ENCODE measurements around the gene DGCR8. TPM values are rescaled to one million over a fixed set of nuclear protein-coding genes. Genes with fewer than 3 reads are reported as not detected.

DGCR8 gene
- total RNA-seq, 1 experiment from 2014 or later: 18.2 TPM

DNA sequence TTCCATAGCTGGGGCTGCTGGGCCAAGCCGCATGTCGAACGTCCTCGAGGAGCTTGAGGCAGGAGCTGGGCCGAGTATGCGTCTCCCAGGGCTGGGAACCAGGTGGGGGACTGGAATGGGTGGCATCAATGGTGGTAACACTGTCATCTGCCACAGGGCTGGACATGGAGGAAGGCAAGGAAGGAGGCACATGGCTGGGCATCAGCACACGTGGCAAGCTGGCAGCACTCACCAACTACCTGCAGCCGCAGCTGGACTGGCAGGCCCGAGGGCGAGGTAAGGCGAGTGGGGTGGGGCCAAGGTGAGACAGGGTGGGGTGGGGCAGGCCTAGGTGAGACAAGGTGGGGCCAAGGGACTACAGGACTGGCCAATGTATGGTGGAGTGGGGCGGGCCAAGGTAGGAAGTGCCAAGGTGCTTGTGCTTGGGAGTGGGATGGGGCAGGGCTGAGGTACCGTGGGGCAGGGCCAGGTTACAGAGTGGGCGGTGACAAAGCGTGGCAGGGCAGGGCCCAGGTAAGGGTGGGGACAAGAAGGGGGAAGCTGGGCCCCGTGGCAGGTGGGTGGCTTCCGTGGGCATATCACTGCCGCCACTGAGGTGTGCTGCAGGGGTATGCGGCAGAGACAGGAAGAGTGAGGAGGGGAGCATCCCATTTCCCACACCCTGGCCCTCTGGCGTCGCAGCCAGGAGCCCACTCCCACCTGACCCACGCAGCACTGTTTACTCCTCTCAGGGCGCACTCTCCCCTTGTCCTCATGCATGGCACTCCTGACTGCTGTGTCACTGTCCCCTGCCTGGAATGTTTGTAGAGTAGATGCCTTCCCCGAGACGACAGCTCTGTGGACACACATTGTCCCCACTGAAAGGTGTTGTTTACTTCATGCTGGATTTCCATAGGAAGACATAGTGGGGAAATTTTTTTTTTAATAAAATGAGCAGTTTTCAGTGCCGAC, 27.5 kb upstream of the DGCR8 start:
- no peak for DNase-seq (ENCODE audit: low read depth)

DNA sequence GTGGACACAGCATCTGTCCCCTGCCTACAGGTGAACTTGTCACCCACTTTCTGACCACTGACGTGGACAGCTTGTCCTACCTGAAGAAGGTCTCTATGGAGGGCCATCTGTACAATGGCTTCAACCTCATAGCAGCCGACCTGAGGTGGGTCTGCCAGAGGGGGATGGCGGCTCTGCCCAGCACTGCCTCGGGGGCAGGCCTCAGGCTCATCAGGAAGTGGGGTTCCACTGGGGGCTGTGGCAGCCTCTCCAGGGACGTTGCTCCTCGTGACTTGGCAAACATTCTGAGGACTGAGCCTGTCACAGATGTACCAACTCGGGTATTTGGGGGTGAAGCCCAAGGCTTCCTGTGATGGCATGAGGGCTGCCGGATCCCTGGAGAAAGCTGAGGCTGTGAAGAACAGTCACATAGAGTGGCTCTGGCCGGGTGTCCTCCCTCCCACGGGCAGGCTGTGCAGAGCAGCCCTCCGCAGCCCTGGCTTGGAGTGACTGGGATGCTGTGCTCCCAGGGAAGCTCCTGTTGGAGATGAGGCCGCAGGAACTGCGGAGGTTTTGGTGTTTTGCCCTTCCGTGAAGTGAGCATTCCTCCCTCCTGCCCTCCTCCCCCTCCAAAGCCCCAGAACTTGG, 26.5 kb upstream of the DGCR8 start:
- no peak for DNase-seq (ENCODE audit: low read depth)

DNA sequence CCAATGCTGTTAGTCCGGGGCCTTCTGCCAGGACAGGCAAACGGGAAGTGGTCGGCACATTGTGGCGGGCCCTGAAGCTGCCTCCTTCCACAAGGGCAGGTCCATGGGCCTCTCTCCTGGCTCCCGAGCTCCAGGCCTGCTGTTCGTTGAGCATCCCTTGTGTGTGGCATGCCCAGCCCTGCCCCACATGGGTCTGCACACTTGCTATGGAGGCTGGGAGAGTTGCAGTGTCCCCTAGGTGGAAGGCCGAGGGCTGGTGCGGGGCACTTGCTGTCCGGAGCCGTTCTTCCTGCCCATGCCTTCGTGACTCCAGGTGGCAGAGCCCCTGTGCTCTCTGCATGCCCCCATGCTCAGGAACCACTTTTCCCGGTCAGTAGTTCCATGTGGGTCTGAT, 26.0 kb upstream of the DGCR8 start:
- no peak for DNase-seq (ENCODE audit: low read depth)

DNA sequence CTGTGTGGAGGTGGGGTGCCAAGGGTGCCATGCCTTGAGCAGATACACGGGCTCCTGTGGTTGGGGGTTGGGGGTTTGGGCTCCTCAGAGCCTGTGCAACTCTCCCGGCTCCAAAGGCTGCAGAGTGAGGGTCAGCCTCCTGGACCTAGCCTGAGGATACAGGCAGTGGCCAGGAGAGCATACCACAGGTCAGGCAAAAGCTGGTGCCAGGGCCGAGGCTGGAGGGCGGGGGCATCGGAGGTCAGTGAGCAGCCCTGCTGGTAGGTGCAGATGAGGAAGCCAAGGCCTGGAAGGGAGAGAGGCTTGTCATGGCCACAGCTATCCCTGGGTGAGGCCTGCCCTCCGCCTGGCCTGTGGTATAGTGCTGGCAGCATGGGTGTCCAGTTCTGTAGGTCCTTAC, 25.6 kb upstream of the DGCR8 start:
- DNase-seq (ENCODE audit: low read depth): no peak

DNA sequence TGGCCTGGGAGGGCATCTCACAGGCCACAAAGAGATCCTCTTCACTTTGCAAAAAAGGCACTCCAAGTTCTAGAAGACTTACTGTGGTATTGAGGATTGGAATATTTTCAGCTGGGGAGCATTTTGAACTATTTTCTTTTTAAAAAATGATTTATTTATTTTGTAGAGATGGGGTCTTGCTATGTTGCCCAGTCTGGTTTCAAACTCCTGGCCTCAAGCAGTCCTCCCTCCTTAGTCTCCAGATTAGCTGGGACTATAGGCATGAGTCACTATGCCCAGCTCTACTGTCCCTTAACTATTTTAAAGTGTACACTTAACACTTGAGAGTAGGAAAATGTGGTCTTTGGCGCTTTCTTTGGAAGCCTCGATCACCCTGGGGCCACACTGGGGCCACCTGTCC, 24.9 kb upstream of the DGCR8 start:
- DNase-seq (ENCODE audit: low read depth): no peak

DNA sequence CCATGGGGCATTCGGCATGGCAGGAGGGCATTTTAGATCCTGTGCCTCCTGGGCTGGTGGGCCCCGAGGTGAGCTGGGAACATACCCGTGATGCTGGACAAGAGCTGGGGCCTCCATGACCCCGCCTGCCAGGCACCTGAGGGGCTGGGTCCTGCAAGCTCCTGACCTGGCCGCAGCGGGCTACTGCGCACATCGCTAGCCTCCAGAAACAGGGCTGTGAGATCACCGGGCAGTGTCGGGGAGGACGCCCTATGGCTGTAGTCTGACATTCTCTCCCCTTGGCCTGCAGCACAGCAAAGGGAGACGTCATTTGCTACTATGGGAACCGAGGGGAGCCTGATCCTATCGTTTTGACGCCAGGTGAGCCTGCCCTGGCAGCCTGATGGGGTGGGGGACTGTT, 24.4 kb upstream of the DGCR8 start:
- no peak for DNase-seq (ENCODE audit: low read depth)

DNA sequence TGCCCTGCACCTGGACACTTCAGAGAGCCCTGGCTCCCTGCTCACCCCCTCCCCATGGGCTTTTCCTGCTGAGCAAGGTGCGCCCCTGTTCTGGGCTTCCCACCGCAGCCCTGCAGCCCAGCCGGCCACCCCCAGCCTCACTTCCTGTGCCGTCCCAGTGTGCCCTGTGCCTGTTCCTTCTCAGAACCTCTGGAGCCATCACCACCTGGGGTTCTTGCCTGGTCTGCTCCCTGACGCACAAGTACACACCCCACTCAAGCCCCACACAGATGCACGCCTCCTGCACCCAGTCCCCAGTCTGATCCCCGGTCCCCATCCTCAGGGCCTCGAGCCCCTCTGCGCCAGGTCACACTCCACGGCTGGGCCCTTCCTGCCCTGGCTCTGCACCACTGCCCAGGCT, 23.9 kb upstream of the DGCR8 start:
- DNase-seq (ENCODE audit: low read depth): no peak

DNA sequence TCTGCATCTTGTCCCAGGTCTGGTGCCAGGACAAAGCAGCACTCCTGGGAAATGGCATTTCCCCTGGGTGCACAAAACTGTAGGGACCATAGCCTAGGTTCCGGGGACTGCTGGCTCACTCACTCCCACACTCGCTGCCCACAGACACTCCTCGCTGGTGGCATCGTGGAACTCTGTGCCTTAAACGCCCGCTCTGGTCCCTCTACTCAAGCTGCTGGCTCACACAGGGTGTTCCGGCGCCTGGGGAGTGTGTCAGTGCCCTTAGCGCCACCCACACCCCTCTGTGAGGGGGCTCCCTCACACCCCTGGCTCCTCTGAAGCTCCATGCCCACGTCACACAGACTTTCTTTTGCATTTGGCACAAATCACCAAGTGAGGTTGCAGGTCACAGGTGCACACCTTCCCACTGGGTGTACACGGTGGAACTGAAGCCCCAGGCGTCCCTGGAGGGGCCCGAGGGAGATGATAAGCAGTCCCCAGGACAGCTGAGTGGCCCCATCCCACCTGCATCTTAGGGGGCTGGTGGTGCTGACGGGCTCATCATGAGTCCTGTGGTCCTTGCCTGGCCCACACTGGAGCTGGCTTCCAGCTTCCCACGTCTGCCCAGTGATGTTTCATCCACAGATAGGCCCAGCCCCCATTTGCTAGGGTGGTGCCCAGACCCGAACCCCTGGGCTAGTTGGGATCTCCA, 23.2 kb upstream of the DGCR8 start:
- no peak for DNase-seq (ENCODE audit: low read depth)

DNA sequence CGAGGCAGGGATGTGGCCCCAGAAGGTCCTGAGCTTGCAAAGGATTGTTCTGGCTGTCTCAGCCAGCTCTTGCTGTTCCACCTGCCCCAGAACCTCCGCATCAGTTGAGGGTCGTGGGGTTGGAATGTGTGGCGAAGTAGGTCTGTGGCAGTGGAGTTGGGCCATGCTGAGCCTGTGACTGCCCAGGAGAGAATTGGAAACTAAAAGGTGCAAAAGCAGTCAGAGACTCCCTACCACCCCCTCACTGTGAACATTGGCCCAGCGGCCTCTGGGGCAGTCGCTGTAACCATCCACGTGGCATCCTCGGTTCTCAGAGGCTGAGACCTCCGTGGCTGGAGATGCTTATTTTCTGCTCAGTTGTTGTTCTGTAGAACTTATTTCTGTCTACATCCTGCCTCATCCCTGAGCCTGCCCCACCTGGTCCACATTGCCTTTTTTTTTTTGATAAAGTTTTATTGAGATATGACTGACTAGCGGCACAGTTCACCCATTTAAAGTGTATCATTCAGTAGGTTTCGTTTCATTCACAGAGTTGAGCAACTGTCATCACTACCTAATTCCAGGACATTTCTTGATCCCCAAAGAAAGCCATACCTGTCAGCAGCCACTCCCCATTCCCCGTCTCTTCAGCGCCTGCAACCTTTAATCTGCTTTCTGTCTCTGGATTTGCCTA, 22.3 kb upstream of the DGCR8 start:
- DNase-seq (ENCODE audit: low read depth): no peak

DNA sequence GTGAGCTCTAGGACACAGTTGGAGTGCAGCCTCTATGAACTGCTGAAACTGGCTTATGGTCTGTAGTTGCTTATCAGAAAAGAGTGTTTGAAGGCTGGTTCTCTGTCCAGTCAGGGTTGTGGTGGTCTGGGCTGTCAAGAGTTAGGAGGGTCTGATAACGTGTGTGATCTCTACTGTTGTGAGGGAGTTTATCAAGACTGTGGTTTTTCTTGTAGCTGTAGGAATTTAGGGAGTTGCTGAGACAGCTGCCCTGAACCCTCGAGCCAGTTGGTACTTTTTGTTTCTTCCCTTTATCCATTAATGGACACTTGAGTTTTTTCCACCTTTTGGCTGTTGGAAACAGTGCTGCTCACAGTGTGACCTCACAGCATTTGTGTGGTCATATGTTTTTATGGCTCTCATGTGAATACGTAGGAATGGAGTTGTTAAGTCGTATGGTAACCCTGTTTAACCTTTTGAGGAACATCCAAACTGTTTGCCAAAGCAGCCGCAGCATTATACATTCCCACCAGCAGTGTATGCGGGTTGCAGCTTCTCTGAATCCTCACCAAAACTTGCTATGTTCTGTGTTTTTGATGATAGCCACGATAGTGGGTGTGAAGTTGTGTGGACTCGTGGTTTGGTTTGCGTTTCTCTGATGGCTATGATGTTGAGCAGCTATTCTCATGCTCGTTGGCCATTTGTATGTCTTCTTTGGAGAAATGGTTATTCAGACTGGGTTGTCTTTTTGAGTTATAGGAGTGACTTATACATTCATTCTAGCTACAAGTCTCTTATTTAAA, 20.9 kb upstream of the DGCR8 start:
- no peak for DNase-seq (ENCODE audit: low read depth)

DNA sequence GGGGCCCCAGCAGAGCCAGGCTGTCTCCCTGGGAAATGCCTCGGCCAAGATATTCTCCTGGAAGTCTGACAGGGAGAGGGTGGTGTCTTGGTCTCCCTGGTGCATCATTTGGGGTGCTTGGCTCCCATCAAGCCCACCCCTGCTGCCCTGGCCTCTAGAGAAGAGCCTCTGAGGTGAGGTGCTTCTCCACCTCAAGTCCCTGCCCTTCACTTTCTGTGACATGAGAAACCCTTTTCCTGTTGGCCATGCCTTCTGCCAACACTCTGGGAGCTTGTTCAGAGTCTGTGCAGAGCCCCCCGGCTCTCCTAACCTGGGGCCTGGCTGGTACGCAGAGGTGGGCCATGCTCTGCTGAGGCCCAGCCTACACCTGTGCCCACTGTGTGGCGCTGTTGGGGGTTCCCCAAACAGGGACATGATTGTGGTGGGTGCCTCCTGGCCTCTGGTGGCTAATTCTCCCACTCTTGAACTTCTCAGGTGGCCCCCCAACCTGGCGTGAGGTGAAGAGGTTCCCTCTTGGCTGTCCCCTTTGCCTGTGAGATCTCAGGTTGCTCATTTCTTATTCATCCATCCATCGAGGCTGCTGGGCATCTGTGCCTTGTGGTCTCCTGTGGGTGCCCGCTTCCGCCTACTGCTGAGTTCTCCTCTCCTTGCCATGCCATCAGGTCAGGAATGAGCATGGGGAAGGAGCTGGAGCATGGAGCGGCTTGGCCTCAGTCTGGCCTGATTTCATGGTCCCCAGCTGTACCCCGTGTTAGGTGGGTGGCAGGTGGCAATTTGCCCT, 19.2 kb upstream of the DGCR8 start:
- no peak for DNase-seq (ENCODE audit: low read depth)

DNA sequence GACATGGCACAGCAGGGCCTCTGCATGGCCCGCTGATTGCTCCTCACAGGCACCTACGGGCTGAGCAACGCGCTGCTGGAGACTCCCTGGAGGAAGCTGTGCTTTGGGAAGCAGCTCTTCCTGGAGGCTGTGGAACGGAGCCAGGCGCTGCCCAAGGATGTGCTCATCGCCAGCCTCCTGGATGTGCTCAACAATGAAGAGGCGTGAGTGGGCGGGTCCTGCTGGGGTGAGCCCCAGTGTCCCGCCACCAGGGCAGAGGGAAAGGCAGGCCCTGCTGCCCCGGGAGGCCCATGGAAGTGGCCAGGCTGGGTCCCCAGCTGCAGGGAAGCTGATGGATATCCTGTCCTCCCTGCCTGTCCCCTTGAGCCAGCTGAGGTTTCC, 18.6 kb upstream of the DGCR8 start:
- peak; percentile 70 for DNase-seq (ENCODE audit: low read depth)

DNA sequence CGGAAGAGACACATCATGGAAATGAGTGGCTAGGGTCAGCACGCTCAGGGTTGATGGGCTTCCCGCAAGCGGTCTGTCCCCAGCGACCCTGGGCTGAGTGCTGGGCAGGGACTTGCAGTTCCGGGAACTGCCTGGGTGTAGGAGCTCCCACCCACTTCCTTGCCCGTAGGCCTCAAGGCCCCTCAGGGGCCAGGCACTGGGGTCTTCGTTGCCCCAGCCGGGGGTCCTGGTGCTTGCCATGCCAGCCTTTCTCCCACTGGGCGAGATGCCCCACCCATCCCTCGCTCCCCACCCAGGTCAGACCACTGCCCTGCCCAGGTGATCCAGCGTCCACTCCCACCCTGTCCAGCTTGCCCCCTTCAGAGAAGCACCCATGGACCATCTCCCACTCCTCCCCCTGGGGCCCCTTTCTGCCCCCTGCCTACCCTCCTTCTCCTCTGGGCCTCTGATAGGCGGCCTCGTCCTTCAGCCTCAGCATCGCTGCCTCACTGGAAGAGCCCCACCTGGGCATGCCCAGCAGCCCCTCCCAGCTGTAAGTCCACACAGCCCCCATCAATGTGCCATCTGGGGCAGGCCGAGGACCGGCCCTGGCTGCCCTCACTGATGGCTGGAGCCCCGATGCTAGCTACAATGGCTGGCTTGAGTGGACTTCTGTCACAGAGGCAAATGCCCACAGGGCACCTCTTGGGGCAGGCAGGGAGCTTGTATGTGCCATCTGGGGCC, 17.8 kb upstream of the DGCR8 start:
- DNase-seq (ENCODE audit: low read depth): no peak

DNA sequence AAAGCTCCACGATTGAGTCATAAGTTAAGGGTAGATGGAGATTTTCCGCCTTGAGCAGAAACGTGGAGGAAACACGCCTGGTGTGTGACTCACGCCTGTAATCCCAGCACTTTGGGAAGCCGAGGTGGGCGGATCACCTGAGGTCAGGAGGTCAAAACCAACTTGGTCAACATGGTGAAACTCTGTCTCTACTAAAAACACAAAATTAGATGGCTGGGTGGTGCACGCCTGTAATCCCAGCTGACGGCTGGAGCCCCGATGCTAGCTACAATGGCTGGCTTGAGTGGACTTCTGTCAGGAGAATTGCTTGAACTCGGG, 17.3 kb upstream of the DGCR8 start:
- peak; percentile 93 for DNase-seq (ENCODE audit: low read depth)

DNA sequence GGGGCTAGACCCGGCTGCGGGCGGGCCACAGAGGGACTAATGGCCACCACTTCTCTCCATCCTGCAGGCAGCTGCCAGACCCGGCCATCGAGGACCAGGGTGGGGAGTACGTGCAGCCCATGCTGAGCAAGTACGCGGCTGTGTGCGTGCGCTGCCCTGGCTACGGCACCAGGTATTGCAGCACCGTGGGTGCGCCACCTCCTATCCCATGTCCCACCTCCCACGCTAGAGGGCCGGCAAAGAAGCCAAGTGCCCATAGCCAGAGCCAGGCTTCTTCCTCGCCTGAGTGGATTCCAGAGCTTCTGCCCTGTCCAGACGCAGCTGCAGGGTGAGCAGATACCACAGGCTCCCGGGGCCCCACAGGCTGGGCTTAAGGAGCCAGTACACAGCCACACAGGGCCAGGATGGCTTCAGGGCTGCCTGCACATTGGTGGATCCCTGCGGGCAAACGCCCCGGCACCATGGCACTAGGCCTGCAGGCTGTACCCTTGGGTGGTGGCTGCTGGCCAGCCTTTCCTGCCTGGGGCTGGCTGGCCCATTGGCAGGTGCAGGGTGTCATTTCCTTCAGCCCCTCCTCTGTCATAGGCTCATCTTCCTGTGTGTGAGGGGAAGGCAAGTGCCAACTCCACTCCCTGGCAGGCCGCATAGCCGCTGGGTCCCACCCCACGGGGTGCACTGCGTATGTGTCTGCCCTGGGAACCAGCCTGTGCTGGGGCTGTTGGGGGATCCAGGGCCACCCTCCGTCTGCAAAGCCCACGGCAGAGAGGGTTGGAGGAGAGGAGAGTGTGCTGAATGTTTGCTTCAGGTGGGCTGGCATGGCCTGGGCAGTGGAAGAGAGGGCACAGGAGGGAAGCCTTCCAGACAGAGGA, 16.5 kb upstream of the DGCR8 start:
- DNase-seq (ENCODE audit: low read depth): no peak

DNA sequence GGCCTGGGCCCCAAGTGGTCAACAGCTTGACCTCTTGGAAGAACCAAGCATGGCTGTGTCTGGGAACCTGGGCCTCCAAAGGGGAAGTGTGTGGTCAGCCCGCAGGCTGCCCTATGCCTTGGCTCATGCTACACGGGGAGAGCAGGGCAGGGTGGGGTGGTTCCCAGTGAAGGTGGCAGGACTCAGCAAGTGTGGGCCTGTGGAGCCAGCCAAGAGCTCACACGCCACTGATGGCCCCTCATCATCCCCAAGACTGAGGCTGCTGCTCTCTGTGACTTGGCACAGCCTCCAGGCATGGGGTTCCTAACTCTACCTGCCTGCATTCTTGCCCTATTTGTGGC, 15.9 kb upstream of the DGCR8 start:
- DNase-seq (ENCODE audit: low read depth): no peak

DNA sequence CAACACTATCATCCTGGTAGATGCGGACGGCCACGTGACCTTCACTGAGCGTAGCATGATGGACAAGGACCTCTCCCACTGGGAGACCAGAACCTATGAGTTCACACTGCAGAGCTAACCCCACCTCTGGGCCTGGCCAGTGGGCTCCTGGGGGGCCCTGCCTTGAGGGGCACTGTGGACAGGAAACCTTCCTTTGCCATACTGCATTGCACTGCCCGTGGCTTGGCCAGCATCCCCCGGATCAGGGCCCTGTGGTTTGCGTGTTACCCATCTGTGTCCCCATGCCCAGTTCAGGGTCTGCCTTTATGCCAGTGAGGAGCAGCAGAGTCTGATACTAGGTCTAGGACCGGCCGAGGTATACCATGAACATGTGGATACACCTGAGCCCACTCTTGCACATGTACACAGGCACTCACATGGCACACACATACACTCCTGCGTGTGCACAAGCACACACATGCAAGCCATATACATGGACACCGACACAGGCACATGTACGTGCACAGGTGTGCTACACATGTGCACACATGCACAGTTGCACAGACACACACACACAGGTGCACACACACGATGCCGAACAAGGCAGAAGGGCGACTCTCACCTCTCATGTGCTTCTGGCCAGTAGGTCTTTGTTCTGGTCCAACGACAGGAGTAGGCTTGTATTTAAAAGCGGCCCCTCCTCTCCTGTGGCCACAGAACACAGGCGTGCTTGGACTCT, 15.3 kb upstream of the DGCR8 start:
- DNase-seq (ENCODE audit: low read depth): no peak

DNA sequence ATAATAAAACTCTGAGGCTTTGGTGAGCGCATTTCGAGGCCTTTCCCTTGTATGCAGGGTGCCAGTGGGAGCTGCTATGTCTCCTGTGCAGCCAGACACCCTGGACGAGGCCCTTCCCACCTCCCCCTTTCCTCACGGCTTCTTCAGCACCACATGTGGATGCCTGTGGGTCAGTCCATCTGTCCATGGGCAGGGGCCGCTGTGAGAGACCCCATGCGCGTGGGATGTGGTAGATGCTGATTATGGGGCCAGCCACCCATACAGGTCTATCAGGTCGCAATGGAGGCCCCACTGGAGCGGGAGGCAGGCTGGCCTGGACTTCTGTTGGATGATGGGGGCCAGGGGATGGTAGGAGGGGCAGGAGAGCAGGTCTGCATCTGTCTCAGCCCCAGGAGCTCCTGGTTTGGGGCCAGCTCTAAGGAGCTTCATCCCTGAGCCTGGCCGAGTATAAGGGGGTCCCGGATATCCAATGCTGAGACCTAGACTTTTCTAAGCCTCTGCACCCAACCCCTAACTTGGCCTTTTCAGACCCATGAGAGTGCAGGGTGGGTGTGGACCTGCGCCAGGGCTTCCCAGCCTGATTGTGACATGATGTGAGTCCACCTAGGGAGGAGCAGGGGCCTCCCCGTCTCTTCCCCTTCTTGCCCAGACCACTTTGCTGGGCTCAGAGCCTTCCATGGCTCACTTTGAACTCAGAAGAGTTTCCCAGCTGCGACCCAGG, 14.0 kb upstream of the DGCR8 start:
- no peak for DNase-seq (ENCODE audit: low read depth)

Data from M059J (cell line).